ENCODE results near the gene IGFBP2.

DNA sequence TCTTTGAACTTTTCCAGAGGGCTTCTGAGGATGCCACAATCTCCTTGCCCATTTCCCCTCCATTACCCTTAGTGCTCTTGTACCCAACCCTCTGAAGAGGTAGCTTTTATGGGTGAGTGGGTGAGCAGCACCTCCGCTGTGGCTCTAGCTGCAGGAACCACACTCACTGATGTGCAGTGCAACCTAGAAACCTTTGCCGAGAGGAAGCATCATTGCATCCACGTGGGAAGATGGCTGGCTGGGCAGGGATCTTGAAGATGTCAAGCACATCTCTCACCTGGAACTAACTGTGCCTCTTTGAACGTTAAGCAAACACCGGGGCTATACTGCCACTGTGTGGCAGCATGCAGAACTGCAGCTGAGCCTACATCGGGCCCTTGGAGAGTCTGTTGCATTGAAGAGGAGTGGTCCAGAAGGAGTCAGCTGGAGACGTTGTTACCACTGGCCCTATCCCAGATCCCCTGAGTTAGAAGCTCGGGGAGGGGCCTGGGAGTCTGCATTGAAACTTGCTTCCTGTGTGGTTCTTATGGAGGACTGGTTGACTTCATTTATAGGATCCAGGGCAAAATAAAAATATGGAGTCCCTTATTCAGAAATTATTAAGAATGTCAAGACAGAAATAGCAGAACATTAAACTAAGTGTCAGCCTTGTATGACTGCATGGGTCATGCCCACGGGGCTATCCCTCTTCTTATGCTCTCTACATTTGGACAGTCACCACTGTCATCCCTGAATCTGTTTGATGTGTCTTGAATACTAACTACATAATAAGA, 33.4 kb downstream of the IGFBP2 start:
- TF ChIP-seq, protein P1, sequence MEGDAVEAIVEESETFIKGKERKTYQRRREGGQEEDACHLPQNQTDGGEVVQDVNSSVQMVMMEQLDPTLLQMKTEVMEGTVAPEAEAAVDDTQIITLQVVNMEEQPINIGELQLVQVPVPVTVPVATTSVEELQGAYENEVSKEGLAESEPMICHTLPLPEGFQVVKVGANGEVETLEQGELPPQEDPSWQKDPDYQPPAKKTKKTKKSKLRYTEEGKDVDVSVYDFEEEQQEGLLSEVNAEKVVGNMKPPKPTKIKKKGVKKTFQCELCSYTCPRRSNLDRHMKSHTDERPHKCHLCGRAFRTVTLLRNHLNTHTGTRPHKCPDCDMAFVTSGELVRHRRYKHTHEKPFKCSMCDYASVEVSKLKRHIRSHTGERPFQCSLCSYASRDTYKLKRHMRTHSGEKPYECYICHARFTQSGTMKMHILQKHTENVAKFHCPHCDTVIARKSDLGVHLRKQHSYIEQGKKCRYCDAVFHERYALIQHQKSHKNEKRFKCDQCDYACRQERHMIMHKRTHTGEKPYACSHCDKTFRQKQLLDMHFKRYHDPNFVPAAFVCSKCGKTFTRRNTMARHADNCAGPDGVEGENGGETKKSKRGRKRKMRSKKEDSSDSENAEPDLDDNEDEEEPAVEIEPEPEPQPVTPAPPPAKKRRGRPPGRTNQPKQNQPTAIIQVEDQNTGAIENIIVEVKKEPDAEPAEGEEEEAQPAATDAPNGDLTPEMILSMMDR (IDR thresholded peaks at IDR 0.05): peak; percentile 96 to 99 (median 97)
- no peak for TF ChIP-seq POLR2AphosphoS5 (IDR thresholded peaks at IDR 0.05)
